NCI-H2029 (cell line): ENCODE measurements around the gene ARHGEF10L.

Experiments used
- DNase-seq: peaks from one replicate; lab custom pipeline; 2025; lab: John Stamatoyannopoulos, UW

ARHGEF10L gene

GRCh38 chr1:17678011-17678410 is 138.5 kb downstream of the ARHGEF10L start:
- peak; percentile 36 for DNase-seq

GRCh38 chr1:17679856-17680255 is 140.4 kb downstream of the ARHGEF10L start:
- DNase-seq, result no peak

- no peak for DNase-seq
Measured at GRCh38 chr1:17680308-17680707, 140.8 kb downstream of the ARHGEF10L start.

- DNase-seq, result peak; percentile 71
Measured at GRCh38 chr1:17682400-17682799, 142.9 kb downstream of the ARHGEF10L start.

- no peak for DNase-seq
Measured at GRCh38 chr1:17683598-17683997, 144.1 kb downstream of the ARHGEF10L start.

- DNase-seq, result no peak
Measured at GRCh38 chr1:17684810-17685209, 145.3 kb downstream of the ARHGEF10L start.

- DNase-seq, result peak; percentile 34
Measured at GRCh38 chr1:17686258-17686657, 146.8 kb downstream of the ARHGEF10L start.

GRCh38 chr1:17687145-17687544 is 147.6 kb downstream of the ARHGEF10L start:
- DNase-seq, result no peak

- DNase-seq, result no peak
Measured at GRCh38 chr1:17688217-17688810, 148.8 kb downstream of the ARHGEF10L start.

- DNase-seq, result no peak
Measured at GRCh38 chr1:17689011-17689410, 149.5 kb downstream of the ARHGEF10L start.

GRCh38 chr1:17690906-17691634 is 151.6 kb downstream of the ARHGEF10L start:
- DNase-seq, result no peak

GRCh38 chr1:17692645-17693044 is 153.1 kb downstream of the ARHGEF10L start:
- DNase-seq, result no peak

GRCh38 chr1:17696417-17697301 is 157.2 kb downstream of the ARHGEF10L start:
- DNase-seq, result no peak

- no peak for DNase-seq
Measured at GRCh38 chr1:17697458-17697857, 158.0 kb downstream of the ARHGEF10L start.

GRCh38 chr1:17699581-17699980 is 160.1 kb downstream of the ARHGEF10L start:
- no peak for DNase-seq

- DNase-seq, result no peak
Measured at GRCh38 chr1:17700945-17701810, 161.7 kb downstream of the ARHGEF10L start.

GRCh38 chr1:17704176-17704575 is 164.7 kb downstream of the ARHGEF10L start:
- no peak for DNase-seq

- no peak for DNase-seq
Measured at GRCh38 chr1:17706445-17706844, 166.9 kb downstream of the ARHGEF10L start.

GRCh38 chr1:17709981-17710380 is 170.5 kb downstream of the ARHGEF10L start:
- no peak for DNase-seq

- no peak for DNase-seq
Measured at GRCh38 chr1:17710889-17711576, 171.5 kb downstream of the ARHGEF10L start.

GRCh38 chr1:17711577-17711910 is 172.0 kb downstream of the ARHGEF10L start:
- DNase-seq, result no peak
